Osteocyte (in vitro differentiated cells): ENCODE data around the gene GSTT2. TPM values are rescaled to one million over a fixed set of nuclear protein-coding genes. Genes with fewer than 3 reads are reported as not detected.
"Not testable (repeated sequence)": the region's sequence is repeated elsewhere in the genome, so short reads cannot be mapped to it uniquely, and the experiment has no call there.

Experiments used
- DNase-seq: peaks from one replicate; pipeline ENCODE4 v3.0.0; 2021; ENCODE audit warnings: mixed read lengths; ENCODE audit not compliant: unreplicated experiment; ENCODE audit errors: extremely low spot score
- H3K27ac Mint-ChIP-seq: one replicate; pipeline ENCODE4 v1.8.0; 2021; ENCODE audit warnings: mild to moderate bottlenecking, mixed read lengths; ENCODE audit not compliant: unreplicated experiment
- H3K27me3 Mint-ChIP-seq: one replicate; pipeline ENCODE4 v1.8.0; 2021; ENCODE audit warnings: mixed read lengths; ENCODE audit not compliant: unreplicated experiment
- H3K36me3 Mint-ChIP-seq: one replicate; pipeline ENCODE4 v1.8.0; 2021; ENCODE audit warnings: mixed read lengths; ENCODE audit not compliant: unreplicated experiment
- H3K4me1 Mint-ChIP-seq: one replicate; pipeline ENCODE4 v1.8.0; 2021; ENCODE audit warnings: mixed read lengths; ENCODE audit not compliant: unreplicated experiment
- H3K4me3 Mint-ChIP-seq: one replicate; pipeline ENCODE4 v1.8.0; 2021; ENCODE audit warnings: mild to moderate bottlenecking, moderate library complexity, mixed read lengths; ENCODE audit not compliant: unreplicated experiment
- H3K9me3 Mint-ChIP-seq: one replicate; pipeline ENCODE4 v1.8.0; 2021; ENCODE audit warnings: mixed read lengths; ENCODE audit not compliant: unreplicated experiment
- total RNA-seq: library from RNA; stranded (reverse); gene quantifications from 2 replicates; pipeline ENCODE4 v1.2.1, GENCODE V29; 2021
- TF ChIP-seq, protein P1 (sequence below): fragments of 200-600 bp; sonication (generic); IDR thresholded peaks from 2 replicates; pipeline ENCODE4 v1.5.0; 2021; ENCODE audit warnings: antibody characterized with exemption, mild to moderate bottlenecking, moderate library complexity

GSTT2 gene
- total RNA-seq, 1 donor from 2014 or later = not detected

DNA sequence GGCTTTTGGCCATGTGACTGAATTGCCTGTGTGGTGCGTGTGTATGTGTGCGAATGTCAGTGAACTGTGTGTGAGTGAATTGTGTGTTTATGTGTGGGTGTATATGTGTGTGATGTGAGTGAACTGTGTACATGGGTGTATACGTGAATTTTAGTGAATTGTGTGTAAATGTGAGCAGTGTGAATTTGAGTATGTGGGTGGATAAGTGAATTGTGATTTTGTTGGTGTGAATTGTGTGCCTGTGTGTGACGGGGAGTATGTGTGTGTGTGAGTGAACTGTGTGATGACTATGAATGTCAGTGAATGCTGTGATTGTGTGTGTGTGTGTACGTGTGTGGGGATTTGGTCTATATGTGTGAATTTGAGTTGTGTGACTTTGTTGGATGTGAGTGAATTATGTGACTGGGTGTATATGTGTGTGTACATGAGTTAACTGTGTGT lies 9.7 kb upstream of the GSTT2 start:
- Mint-ChIP-seq H3K36me3 (peaks cover 17% of the 10 kb centered on the region), H3K4me1 (peaks cover 2% of the 10 kb centered on the region), H3K9me3 (no peaks in the 10 kb centered on the region), H3K27me3 (no peaks in the 10 kb centered on the region), H3K4me3 (no peak overlapping the region), H3K27ac (no peak overlapping the region)
- DNase-seq = no peak
- TF ChIP-seq, protein P1, sequence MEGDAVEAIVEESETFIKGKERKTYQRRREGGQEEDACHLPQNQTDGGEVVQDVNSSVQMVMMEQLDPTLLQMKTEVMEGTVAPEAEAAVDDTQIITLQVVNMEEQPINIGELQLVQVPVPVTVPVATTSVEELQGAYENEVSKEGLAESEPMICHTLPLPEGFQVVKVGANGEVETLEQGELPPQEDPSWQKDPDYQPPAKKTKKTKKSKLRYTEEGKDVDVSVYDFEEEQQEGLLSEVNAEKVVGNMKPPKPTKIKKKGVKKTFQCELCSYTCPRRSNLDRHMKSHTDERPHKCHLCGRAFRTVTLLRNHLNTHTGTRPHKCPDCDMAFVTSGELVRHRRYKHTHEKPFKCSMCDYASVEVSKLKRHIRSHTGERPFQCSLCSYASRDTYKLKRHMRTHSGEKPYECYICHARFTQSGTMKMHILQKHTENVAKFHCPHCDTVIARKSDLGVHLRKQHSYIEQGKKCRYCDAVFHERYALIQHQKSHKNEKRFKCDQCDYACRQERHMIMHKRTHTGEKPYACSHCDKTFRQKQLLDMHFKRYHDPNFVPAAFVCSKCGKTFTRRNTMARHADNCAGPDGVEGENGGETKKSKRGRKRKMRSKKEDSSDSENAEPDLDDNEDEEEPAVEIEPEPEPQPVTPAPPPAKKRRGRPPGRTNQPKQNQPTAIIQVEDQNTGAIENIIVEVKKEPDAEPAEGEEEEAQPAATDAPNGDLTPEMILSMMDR = no peak

DNA sequence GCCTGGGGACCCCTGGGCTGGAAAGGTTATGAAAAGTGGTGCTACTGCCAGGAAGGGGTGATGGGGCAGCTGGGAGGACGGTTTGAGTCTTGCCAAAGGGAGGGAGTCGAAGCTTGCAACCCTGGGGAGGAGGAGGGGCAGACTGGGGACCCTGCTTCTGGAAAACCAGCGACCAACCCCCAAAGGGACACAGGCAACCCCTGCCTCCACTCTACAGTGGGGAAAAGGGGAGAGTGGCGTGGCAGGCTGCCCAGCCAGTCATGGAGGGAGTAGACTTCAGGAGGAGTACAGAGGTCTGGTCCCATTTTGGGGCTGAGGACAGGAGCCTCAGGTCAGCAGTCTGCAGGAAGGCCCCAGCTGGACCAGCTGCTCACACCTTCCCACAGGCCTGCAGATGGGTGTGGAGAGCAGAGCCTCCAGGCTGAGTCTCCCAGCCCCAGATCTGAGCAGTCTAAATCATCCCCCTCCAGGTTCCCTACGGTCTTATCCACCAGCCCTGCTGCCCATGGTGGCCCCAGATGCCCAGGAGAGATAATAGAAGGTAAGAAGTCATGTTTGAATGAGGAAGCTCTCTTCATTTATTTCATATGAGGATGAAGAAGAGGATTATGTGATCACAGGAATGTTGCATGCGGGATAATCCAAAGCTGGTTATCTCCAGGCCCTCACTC lies 9.0 kb upstream of the GSTT2 start:
- Mint-ChIP-seq H3K27ac (no peak overlapping the region), H3K4me3 (no peak overlapping the region), H3K4me1 (peaks cover 2% of the 10 kb centered on the region), H3K36me3 (peaks cover 17% of the 10 kb centered on the region), H3K27me3 (no peaks in the 10 kb centered on the region), H3K9me3 (no peaks in the 10 kb centered on the region)
- no peak for DNase-seq
- TF ChIP-seq, protein P1 = no peak

- not testable (repeated sequence) for H3K27ac Mint-ChIP-seq, H3K4me3 Mint-ChIP-seq, H3K4me1 Mint-ChIP-seq, H3K27me3 Mint-ChIP-seq, H3K9me3 Mint-ChIP-seq, DNase-seq
- H3K36me3 Mint-ChIP-seq = peaks cover 17% of the 10 kb centered on the region
These were observed 8.0 kb upstream of the GSTT2 start for GRCh38 chr22:23971927-23972326.

GRCh38 chr22:23974345-23974744 lies 5.6 kb upstream of the GSTT2 start, which contains the start of gene DDT:
Gene DDT (minus strand): TSS chr22:23974441. CDS start chr22:23974414, 27 bp downstream.
- H3K4me1 Mint-ChIP-seq, DNase-seq, H3K4me3 Mint-ChIP-seq, H3K9me3 Mint-ChIP-seq, H3K27ac Mint-ChIP-seq, H3K27me3 Mint-ChIP-seq: not testable (repeated sequence)
- peaks cover 17% of the 10 kb centered on the region for H3K36me3 Mint-ChIP-seq

DNA sequence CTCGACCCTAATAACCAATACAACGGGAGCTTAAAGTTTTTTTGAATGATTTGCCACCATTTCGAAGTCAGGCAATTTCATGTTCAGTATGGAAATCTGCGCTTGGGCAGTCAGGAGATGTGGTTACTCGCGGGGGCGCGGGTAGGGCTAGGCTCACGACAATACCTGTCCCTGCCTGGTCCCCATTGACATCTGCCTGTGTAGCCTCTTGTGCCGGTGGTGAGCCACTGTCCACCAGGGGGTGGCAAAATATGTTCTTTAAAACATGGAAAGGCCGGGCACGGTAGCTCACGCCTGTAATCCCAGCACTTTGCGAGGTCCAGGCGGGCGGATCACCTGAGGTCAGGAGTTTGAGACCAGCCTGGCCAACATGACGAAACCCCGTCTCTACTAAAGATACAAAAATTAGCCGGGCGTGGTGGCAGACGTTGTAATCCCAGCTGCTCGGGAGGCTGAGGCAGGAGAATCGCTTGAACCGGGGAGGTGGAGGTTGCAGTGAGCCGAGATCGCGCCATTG lies 5.0 kb upstream of the GSTT2 start:
- H3K9me3 Mint-ChIP-seq, H3K27ac Mint-ChIP-seq, H3K27me3 Mint-ChIP-seq, H3K4me3 Mint-ChIP-seq, DNase-seq, H3K4me1 Mint-ChIP-seq: not testable (repeated sequence)
- peaks cover 17% of the 10 kb centered on the region for H3K36me3 Mint-ChIP-seq

DNA sequence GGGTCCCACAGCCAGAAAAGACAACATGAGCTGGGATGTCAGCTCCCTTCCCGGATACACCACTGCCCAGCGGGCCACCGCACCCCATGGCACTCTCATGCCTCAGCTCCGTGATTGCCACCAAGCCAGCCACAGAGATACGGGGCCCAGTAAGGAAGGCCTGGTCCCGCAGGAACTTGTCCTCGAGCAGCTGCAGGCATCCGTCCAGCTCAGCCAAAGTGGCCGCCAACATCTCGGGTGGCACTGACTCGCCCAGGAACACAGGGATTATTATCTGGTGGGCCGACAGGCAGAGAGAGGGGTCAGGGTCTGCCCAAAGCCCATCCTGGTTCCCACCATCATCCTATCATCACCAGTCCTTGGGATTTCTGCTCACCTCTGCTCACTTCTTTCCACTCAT lies 2.6 kb upstream of the GSTT2 start:
- not testable (repeated sequence) for H3K4me3 Mint-ChIP-seq, DNase-seq, H3K27ac Mint-ChIP-seq, H3K36me3 Mint-ChIP-seq, H3K27me3 Mint-ChIP-seq, H3K9me3 Mint-ChIP-seq, H3K4me1 Mint-ChIP-seq

DNA sequence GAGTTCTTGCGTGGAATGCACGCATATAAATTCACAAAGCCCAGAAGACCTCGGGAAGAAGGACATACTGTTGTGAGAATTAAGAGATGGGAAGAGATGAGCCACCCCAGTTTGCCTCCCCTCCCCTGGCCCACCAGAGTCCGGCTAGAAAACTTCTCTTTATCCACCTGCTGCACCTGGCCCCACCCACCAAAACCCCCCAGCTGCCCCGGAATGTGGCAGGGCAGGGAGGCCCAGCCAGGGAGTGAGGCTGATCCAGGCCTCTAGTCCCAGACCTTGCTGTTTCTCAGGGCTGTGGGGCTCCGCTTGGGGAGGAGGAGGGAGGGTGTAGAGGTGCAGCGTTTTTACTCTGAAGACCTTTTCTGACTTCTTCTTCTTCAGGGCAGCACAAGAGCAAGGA lies 633 bp downstream of the GSTT2 start:
- not testable (repeated sequence) for H3K4me1 Mint-ChIP-seq, H3K4me3 Mint-ChIP-seq

More for the DNA sequence above, 633 bp downstream of the GSTT2 start:
- H3K36me3 Mint-ChIP-seq, H3K27ac Mint-ChIP-seq, H3K9me3 Mint-ChIP-seq, DNase-seq, H3K27me3 Mint-ChIP-seq: not testable (repeated sequence)
